Retina (tissue), 1 donor: Measurements from ENCODE around the gene FOXP4.

Source experiments
- DNase-seq: peaks from one replicate; pipeline ENCODE4 v3.0.0-alpha.2; 2016

Gene FOXP4

GRCh38 chr6:41568202-41568584 lies 22.0 kb downstream of the FOXP4 start:
- no peak for DNase-seq

DNA sequence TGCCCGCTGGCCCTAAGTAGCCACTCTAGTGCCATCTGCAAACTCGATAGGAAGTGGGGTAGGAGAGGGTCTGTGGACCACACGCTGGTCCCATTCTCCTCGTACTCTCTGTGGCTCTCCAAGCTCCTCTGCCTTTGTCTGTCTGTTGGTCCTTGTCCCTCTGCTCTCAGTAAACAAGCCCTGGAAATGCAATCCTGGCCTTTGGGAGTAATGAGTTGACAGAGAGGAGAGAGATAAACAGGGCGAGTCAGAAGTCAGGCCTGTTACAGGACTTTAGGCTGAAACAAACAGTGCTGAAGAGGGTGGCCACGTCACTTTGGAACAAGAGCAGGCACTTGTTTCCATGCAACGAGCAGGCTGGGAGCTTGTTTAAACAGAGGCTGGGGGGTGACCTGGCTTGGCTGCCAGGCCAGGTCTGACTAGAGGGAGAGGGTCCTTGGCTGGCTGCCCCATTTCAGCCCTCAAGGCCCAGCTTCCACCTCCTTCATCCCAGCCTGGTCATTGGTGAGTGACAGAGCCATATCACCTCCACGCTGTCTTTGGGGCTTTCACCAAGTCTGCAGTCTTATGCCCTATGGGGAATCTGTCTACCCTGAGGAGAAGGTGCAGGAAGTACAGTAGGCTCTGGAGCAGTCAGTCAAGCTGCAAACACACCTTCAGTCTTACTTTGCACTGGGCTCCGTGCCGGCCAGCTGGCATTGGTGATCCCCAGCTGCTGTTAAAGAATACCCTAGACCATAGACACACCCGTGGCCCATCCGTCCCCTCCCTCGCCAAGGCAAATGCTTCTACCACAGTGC lies 22.6 kb downstream of the FOXP4 start:
- DNase-seq, result peak; percentile 54

GRCh38 chr6:41570259-41570615 lies 24.1 kb downstream of the FOXP4 start:
- no peak for DNase-seq

DNA sequence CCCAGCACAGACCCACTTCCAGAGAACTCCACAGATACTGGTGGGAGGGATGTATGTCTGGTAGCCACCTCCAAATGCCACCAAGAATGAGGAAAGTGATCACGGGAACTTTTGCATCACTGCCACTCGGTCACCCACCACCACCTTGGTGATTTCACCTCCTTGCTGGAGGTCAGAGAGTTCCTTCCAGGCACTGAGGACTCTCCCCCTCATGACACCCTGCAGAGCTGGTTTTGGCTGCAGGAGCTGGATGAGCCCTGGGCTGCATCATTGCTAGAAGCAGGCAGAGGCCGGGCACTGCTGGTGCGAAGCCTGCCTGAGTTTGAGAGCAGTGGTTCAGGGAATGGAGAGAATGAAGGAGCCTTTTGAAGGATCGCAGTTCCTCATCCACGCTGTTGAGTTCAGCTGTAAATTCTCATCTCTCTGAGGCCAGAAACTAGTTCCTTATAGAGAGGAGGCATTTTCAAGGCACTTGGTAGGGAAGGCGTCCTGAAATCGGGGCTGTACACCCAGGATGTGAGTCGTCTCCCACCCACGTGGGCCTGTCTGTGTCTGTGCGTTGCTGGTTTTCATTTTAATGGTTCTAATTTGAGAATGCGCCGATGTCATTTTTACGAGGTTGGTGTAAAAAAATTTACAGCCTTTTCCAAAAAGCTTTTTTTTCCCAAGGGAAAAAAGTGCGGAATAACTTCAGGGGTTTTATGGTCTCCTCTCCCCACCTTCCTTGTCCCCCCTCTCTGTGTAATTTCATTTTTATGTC lies 25.0 kb downstream of the FOXP4 start:
- DNase-seq, result peak; percentile 33

GRCh38 chr6:41572613-41573012 lies 26.4 kb downstream of the FOXP4 start:
- no peak for DNase-seq

DNA sequence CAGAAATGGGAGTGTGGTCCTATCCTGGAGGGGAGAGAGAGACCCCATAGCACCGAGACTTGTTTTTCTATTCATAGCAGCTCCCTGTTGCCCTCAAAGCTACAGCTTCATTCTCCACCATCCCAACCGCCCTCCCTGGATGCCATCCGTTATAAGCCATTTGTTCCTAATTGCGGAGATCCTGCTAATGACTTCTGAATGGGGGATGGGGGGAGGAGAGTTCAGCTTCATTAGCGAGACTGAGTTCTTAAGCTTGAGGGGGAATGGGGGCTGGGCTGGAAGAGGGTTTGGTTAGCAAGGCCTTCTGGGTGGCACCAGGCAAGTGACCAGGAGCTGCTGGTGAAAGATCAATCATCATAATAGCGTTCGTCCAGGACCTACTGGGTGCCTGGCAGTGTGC lies 27.1 kb downstream of the FOXP4 start:
- peak; percentile 79 for DNase-seq

DNA sequence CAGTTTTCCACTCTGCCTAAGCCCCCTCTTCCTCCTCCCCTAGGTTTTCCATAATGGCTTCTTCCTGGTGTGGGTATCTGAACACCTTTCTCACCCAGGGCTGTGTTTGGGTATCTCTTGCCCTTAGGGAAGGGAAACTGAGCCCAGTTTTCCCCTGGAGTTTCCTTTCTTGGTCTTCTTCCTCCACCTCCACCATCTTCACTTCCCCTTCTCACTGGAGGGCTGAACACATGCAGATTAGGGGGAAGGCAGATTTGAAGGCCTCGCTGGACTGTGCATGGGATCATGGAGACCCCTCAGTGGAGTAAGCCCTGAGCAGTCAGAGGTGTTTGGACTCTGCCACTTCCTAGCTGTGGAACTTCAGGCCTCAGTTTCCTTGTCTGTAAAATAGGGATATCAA lies 27.8 kb downstream of the FOXP4 start:
- DNase-seq, result no peak

GRCh38 chr6:41575598-41575997 lies 29.4 kb downstream of the FOXP4 start:
- DNase-seq, result no peak

- DNase-seq, result no peak
Observed at GRCh38 chr6:41576667-41577066, 30.5 kb downstream of the FOXP4 start.

DNA sequence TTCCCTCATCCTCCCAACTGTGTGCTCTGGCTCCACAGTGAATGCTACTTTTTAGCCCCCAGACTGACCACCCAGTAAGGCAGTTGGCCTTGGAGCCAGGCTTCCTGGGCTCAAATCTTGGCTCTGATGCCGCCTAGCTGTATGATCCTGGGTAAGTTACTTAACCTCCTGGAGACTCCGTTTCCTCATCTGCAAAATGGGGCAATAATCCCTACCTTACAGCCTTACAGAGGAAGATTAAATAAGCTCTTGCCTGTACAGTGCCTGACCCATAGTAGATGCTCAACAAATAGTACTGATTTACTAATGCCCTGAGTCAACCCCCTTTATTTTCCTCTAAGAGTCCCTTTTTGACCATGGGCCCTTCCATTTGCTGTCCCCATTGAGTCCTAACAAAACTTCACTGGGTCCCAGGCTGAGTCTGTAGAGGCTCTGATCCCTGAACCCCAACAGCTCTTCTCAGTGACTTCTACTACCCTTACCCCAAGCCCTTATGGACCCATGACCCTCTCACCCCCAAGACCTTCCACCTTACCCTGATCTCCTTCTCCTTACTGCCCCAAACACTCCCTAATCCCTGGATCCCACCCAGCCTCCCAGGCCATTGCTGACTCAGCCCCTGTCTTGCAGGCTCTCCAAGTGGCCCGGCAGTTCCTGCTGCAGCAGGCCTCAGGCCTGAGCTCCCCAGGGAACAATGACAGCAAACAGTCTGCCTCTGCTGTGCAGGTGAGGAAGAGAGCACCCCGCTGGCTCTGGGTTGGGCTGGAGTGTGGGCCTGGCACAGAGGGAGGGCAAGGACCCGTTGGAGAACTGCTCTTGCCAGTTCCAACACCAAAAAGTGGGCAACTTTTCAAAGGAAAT lies 31.4 kb downstream of the FOXP4 start:
- DNase-seq, result no peak

DNA sequence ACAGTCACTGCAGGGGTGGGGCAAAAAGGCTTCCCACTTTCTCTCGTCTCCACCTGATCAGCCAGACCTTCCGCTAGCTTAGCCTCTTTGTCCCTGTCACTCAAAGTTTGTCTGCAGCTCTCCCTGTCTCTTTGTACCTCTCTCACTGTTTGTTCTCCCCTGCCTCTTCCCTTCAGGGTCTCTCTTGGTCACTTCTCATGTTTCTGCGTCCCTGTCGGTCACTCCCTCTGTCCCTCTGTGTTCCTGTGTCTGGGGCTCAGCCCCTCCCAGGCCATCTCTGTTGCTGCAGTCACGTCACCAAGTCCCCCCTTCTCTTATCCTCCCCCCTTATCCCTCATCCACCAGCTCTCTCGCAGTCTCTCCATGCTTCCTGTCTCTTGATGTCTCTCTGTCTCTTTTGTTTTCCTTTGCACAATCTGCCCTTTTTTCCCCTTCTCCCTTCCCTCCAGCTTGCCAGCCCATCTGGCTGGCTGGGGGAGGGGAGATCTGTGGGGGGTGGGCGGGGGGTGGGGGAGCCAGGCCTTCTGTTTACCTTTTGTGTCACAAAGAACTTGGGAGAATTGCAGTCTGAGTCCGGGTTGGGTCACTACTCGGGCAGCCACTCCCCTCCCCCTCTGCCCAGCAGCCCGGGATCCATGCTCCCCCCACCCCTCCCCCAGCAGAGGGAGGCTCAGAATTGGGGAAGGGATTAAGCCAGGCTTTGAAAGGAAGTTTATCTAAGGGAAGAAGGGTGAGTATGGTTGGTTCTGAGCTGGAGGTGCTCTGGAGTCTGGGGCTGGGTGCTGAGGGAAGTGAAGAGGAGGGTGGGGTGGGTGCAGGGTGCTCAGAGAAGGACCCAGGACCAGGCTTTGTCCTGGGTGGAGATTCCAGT lies 32.3 kb downstream of the FOXP4 start:
- peak; percentile 75 for DNase-seq

GRCh38 chr6:41579088-41579610 lies 33.0 kb downstream of the FOXP4 start:
- no peak for DNase-seq

GRCh38 chr6:41580690-41581089 lies 34.5 kb downstream of the FOXP4 start:
- DNase-seq, result no peak

DNA sequence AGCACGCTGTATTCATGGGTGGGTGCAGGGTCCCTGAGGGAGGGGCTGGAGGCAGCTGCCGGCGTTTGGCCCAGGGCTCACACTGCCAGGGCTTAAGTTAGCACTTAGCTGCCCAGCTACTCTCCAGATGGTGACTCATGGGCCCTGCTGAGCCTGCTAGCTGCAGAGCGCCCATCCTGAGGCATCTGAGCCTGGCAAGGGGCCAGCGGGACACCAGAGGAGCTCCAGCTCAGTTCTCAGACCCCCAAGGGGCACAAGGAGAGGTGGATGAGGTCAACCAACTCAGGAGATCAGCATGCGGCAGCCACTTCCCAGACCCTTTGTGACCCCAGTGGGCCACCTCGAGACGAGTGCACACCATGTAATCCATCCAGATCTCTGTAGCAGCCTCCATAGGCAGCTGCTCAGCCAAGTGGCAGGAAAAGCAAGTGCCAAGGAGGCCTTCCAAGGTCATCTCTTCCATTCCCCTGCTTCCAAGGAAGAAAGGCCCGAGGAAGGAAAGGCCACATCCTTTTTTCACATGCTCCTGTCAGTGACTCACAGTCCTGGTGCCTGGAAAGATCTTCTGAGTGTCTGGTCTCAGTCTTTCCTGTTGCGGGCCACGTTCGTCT lies 35.3 kb downstream of the FOXP4 start:
- DNase-seq, result no peak

DNA sequence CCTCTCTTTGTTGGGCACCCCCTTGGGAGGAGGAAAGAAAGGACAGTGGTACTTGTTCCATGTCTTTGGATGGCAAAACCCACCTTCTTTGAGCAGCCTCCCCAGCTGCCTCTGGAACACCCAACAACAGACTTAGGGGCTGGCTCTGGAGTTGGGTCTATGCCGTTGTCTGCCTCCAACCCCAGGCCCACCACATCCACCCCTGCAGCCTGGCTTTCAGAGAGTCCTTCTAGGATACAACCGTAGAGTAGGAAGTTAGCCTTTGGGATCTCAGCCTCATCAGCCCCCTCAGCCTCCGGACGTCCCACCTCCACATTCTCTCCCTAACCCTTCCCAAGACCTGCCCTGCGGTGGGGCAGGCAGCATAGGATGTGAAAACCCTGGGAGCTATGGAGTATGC lies 36.4 kb downstream of the FOXP4 start:
- DNase-seq, result no peak

DNA sequence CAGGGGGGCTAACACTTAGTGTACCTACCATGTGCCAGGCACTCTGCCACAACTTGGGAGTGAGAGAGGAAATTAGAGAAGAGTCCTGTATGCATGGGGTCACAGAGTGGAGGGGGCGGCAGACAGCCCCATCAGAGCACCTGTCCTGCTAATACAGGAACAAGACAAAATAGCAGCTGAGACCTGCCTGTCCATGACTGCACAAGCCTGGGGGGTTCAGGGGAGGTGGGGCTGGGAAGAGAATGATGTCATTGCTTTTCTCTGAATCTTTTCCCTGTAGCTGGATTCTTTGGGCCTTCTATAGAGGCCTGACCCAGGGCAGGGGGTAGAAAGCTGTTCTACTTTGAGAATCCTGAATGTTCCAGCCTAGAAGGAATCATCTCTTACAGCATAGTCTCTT lies 37.4 kb downstream of the FOXP4 start:
- no peak for DNase-seq

- DNase-seq, result no peak
Observed at GRCh38 chr6:41584205-41584604, 38.0 kb downstream of the FOXP4 start.

GRCh38 chr6:41584668-41585205 lies 38.6 kb downstream of the FOXP4 start:
- DNase-seq, result no peak

GRCh38 chr6:41585605-41586004 lies 39.4 kb downstream of the FOXP4 start:
- DNase-seq, result no peak

DNA sequence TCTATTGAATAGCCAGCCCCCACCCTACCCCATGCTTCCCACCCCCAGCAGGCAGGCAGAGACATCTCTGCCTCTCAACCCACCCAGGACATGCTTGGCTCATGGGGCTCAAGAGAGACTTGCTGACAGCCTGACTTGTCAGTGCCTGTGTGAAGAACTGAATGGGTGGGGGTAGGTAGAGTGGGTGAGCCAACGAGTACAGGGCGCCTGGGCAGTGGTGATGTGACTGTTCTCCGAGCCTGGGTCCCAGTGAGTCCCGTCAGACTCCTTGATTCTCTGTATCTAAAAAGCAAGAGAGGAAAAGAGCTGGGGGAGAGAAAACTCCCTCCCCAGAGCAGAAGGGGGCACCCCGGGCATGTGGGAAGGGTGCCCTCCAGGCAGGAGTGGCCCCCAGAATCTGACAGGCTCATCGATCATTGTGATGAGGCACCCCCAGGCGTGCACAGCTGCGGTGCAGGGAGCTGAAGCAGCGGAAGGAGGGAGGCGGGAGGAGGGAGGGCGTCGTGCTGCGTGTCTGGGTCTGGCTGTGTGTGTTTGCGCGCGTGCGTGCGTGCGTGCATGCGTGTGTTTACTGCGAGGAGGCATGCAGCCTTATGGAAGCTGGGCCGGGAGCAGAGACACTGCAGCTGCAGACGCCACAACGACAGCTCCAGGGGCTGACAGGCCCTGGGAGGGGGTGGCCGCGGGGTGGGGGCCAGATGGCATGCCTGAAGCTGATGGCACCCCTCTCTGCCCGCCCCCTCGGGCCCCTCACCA lies 40.2 kb downstream of the FOXP4 start:
- DNase-seq, result peak; percentile 84
